Measurements from ENCODE around the gene CPLX3.

CPLX3 gene

GRCh38 chr15:74838137-74838516, 11.7 kb downstream of the CPLX3 start:
- H3K4me3 ChIP-seq (ENCODE audit: control insufficient read depth, low read depth, low read length), result no peak overlapping the region
- DNase-seq (ENCODE audit: low read depth), result no peak
- no peak for TF ChIP-seq CTCF (IDR thresholded peaks at IDR 0.05; ENCODE audit: control insufficient read depth, insufficient read depth, low read depth, low read length, missing control alignments)

GRCh38 chr15:74838746-74839525, 12.5 kb downstream of the CPLX3 start:
- no peak for TF ChIP-seq CTCF (IDR thresholded peaks at IDR 0.05; ENCODE audit: control insufficient read depth, insufficient read depth, low read depth, low read length, missing control alignments)
- H3K4me3 ChIP-seq (ENCODE audit: control insufficient read depth, low read depth, low read length), result no peak overlapping the region
- DNase-seq (ENCODE audit: low read depth), result no peak

- DNase-seq (ENCODE audit: low read depth), result no peak
- no peak overlapping the region for H3K4me3 ChIP-seq (ENCODE audit: control insufficient read depth, low read depth, low read length)
- no peak for TF ChIP-seq CTCF (IDR thresholded peaks at IDR 0.05; ENCODE audit: control insufficient read depth, insufficient read depth, low read depth, low read length, missing control alignments)
Observed at GRCh38 chr15:74839526-74840395, 13.3 kb downstream of the CPLX3 start.

- no peak overlapping the region for H3K4me3 ChIP-seq (ENCODE audit: control insufficient read depth, low read depth, low read length)
Observed at GRCh38 chr15:74840851-74841775, 14.7 kb downstream of the CPLX3 start.

GRCh38 chr15:74841891-74842373, 15.5 kb downstream of the CPLX3 start:
- no peak for TF ChIP-seq CTCF (IDR thresholded peaks at IDR 0.05; ENCODE audit: control insufficient read depth, insufficient read depth, low read depth, low read length, missing control alignments)
- DNase-seq (ENCODE audit: low read depth), result no peak
- peak overlapping the region; percentile 96 for H3K4me3 ChIP-seq (ENCODE audit: control insufficient read depth, low read depth, low read length)

More at GRCh38 chr15:74840851-74841775, 14.7 kb downstream of the CPLX3 start:
- no peak for TF ChIP-seq CTCF (IDR thresholded peaks at IDR 0.05; ENCODE audit: control insufficient read depth, insufficient read depth, low read depth, low read length, missing control alignments)
- no peak for DNase-seq (ENCODE audit: low read depth)

Measured in AG09309 (cell line).